Uterus (tissue), 4 donors: ENCODE data around the gene DPF3. TPM values are rescaled to one million over a fixed set of nuclear protein-coding genes. Genes with fewer than 3 reads are reported as not detected.

Source experiments
- DNase-seq, 2 donors: peaks; one replicate each; pipeline ENCODE4 v3.0.0-alpha.2; 2019 to 2020
- H3K27ac ChIP-seq, 2 donors: fragments of 200-600 bp; sonication (generic); 1 replicate in 1 of 2; 2 replicates in 1 of 2; pipeline ENCODE4 v1.5.1; 2016 to 2018
- H3K27me3 ChIP-seq, 2 donors: fragments of 200-600 bp; sonication (generic); one replicate each; pipeline ENCODE4 v1.5.1; 2018 to 2019; ENCODE audit warnings: control low read depth in 1 of 2
- H3K36me3 ChIP-seq, 2 donors: fragments of 200-600 bp; sonication (generic); one replicate each; pipeline ENCODE4 v1.5.1; 2019; ENCODE audit warnings: control low read depth in 1 of 2
- H3K4me1 ChIP-seq, 2 donors: fragments of 200-600 bp; sonication (generic); one replicate each; pipeline ENCODE4 v1.5.1; 2018 to 2019; ENCODE audit warnings: control low read depth in 1 of 2
- H3K4me3 ChIP-seq, 2 donors: fragments of 200-600 bp; sonication (generic); 1 replicate in 1 of 2; 2 replicates in 1 of 2; pipeline ENCODE4 v1.5.1; 2018 to 2019; ENCODE audit warnings: mild to moderate bottlenecking in 1 of 2
- H3K9me3 ChIP-seq, 2 donors: fragments of 200-600 bp; sonication (generic); one replicate each; pipeline ENCODE4 v1.5.1; 2019; ENCODE audit warnings: control low read depth in 1 of 2
- POLR2A ChIP-seq, 2 donors: fragments of 450-650 bp; IDR thresholded peaks; one replicate each; pipeline ENCODE4 v1.6.1; 2016; ENCODE audit warnings: antibody characterized with exemption in 2 of 2, mild to moderate bottlenecking in 1 of 2, moderate library complexity in 1 of 2
- intact Hi-C: fragments of 100-400 bp; cut with DNase I; formaldehyde crosslinking; loops from one replicate; pipeline ENCODE4 v1.15.1; 2023; ENCODE audit warnings: low total_unique reads
- total RNA-seq, 4 donors: library from RNA; depleted of rRNA in 3 of 4; stranded (reverse); fragments of >200 nt in 3 of 4; gene quantifications; one replicate each; pipeline versions ENCODE4 v1.1.0 to v1.2.4, GENCODE V29; 2014 to 2023
- TF ChIP-seq, protein P1 (sequence below), 4 experiments: fragments of 200-600 bp in 2 of 4; fragments of 450-650 bp in 2 of 4; sonication (generic) in 2 of 4; IDR thresholded peaks; one replicate each; pipeline ENCODE4 v1.5.1; 2016 to 2019; ENCODE audit warnings: antibody characterized with exemption in 4 of 4, mild to moderate bottlenecking in 2 of 4, moderate library complexity in 1 of 4
- donor health status: DM: yes; HTN: yes; CAD: no.

The DPF3 gene
- total RNA-seq, 4 donors from 2014 or later = 1.6 to 2.8 TPM; not detected in 2

DNA sequence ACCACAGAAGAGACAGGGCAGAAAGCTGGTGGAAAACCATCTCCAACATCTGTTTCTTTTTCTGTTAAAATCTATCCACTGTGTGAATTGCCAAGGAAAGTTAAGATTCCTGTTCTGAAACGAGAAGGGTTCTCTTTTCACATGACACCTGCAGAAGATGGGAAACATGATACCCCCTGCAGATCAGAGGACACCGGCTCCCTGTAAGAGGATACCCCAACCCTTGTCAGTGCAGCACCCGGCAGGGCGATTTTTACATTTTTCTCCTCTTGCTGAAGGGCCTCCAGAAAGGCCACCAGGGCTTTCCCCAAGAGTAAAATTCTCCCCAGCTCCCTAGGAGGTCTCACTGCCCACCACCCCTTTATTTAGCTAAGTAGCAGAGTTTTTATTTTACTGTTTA lies 48.2 kb downstream of the DPF3 start:
- H3K27me3 ChIP-seq = no peaks in the 10 kb centered on the region
- H3K4me1 ChIP-seq = no peaks in the 10 kb centered on the region
- no peak overlapping the region for H3K27ac ChIP-seq
- no peak for TF ChIP-seq POLR2A (IDR thresholded peaks at IDR 0.05)
- TF ChIP-seq, protein P1, sequence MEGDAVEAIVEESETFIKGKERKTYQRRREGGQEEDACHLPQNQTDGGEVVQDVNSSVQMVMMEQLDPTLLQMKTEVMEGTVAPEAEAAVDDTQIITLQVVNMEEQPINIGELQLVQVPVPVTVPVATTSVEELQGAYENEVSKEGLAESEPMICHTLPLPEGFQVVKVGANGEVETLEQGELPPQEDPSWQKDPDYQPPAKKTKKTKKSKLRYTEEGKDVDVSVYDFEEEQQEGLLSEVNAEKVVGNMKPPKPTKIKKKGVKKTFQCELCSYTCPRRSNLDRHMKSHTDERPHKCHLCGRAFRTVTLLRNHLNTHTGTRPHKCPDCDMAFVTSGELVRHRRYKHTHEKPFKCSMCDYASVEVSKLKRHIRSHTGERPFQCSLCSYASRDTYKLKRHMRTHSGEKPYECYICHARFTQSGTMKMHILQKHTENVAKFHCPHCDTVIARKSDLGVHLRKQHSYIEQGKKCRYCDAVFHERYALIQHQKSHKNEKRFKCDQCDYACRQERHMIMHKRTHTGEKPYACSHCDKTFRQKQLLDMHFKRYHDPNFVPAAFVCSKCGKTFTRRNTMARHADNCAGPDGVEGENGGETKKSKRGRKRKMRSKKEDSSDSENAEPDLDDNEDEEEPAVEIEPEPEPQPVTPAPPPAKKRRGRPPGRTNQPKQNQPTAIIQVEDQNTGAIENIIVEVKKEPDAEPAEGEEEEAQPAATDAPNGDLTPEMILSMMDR (IDR thresholded peaks at IDR 0.05) = no peak
- H3K36me3 ChIP-seq = no peaks in the 10 kb centered on the region
- intact Hi-C loops = no loop called here
- no peak overlapping the region for H3K4me3 ChIP-seq
- H3K9me3 ChIP-seq = no peaks in the 10 kb centered on the region
- DNase-seq = no peak

DNA sequence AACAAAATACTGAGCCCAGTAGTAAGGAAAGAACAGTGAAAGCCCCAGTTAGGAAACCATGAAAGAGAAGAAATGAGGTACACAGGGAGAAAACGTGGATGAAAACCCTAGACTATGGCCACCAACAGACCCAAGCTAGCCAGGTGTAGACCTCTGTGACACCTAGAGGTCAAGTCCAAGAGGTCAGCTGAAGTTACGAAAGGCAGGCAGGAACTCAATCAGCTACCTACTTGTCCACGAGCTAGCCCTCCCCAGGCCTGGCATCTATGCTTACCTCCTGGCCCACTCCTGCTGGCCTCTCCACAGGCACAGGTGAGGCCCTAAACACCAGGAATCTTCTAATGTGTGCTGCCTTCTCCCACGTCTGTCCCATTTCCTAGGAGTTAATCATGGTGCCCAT lies 48.7 kb downstream of the DPF3 start:
- H3K4me1 ChIP-seq = no peaks in the 10 kb centered on the region
- intact Hi-C loops = no loop called here
- no peak overlapping the region for H3K27ac ChIP-seq
- no peaks in the 10 kb centered on the region for H3K9me3 ChIP-seq
- H3K36me3 ChIP-seq = no peaks in the 10 kb centered on the region
- TF ChIP-seq, protein P1 (IDR thresholded peaks at IDR 0.05) = no peak
- TF ChIP-seq POLR2A (IDR thresholded peaks at IDR 0.05) = no peak
- no peaks in the 10 kb centered on the region for H3K27me3 ChIP-seq
- H3K4me3 ChIP-seq = no peak overlapping the region
- DNase-seq = no peak

DNA sequence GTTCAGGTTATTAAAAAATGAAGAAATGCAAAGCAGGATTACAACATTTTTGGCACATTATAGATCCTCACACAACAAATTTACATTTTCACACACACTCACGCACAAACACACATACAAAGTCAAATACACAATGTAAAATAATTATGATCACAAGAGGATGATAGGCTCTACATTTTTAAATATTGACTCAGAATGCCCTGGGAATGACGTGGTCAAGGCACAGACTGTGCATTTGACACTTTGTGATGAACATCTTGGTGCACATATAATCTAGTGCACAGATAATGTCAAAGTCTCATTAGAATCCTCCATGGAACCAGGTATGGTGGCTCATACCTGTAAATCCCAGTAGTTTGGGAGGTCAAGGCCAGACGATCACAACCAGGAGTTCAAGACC lies 49.4 kb downstream of the DPF3 start:
- H3K27me3 ChIP-seq = no peaks in the 10 kb centered on the region
- no peaks in the 10 kb centered on the region for H3K9me3 ChIP-seq
- H3K4me1 ChIP-seq = no peaks in the 10 kb centered on the region
- no peak overlapping the region for H3K4me3 ChIP-seq
- TF ChIP-seq POLR2A (IDR thresholded peaks at IDR 0.05) = no peak
- H3K27ac ChIP-seq = no peak overlapping the region
- intact Hi-C loops = no loop called here
- no peaks in the 10 kb centered on the region for H3K36me3 ChIP-seq
- no peak for DNase-seq

DNA sequence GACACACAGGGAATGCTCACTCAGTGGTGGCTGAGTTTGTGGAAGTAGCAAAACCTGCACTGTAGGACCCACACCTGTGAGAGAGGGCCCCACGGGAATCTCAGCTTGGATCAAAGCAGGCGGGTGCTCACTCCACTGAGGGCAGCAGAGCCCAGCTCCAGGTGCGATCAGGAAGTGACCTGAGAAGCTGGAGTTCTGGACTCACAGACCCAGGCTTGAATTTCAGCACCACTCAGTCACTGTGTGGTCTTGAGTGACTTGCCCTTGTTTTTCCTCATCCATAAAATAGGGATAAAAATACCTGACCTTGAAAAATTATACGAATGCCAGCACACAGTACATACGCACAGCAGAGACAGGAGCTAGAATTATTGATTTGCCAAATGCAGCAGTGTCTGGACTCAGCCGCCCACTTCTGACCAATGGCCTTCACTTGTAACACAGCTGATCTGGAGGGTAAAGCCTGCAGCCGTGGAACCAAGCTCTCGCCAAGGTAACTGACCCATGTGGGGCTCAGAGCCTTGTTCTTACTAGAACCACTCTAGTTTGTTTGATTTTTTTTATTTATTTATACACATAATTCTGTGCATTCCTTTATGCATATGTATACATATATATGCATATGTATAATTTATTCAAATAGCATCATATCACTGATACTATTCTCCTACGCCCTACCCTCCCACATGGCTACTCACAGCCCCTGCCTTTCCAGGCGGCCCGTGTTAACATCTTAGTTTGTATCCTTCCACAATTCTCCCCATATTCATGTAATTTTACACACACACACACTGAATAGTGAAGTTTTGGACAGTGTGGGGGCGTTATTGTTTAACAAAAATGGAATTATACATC lies 53.9 kb downstream of the DPF3 start:
- no peaks in the 10 kb centered on the region for H3K27me3 ChIP-seq
- no peak overlapping the region for H3K4me3 ChIP-seq
- H3K36me3 ChIP-seq = no peaks in the 10 kb centered on the region
- H3K9me3 ChIP-seq = no peaks in the 10 kb centered on the region
- no peak for DNase-seq
- no peaks in the 10 kb centered on the region for H3K4me1 ChIP-seq
- no peak for TF ChIP-seq POLR2A (IDR thresholded peaks at IDR 0.05)
- TF ChIP-seq, protein P1 (IDR thresholded peaks at IDR 0.05) = no peak
- no peak overlapping the region for H3K27ac ChIP-seq
- intact Hi-C loops = no loop called here

DNA sequence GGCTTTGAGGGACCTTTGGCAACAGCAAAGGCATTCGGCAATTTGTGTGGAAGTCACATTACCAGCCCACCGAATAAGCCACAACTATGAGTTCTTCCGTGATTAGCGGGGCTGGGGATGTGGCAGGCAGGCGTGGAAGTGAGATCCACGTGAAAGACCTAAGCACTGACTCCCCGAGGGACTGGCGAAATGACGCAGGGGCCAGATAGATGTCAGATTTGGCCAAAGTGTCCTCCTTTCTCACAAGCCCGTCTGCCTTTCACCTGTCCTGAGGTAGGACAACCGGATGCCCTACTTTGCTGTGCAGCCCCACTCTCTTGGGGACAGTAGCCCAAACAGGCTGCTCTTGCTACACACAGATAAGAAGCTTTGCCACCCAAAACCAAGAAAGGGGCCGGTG lies 54.5 kb downstream of the DPF3 start:
- H3K4me3 ChIP-seq = no peak overlapping the region
- H3K27ac ChIP-seq = no peak overlapping the region
- no peak for TF ChIP-seq POLR2A (IDR thresholded peaks at IDR 0.05)
- TF ChIP-seq, protein P1 (IDR thresholded peaks at IDR 0.05) = no peak
- DNase-seq = no peak
- intact Hi-C loops = no loop called here
- no peaks in the 10 kb centered on the region for H3K9me3 ChIP-seq
- no peaks in the 10 kb centered on the region for H3K36me3 ChIP-seq
- H3K4me1 ChIP-seq = no peaks in the 10 kb centered on the region
- H3K27me3 ChIP-seq = no peaks in the 10 kb centered on the region
